Bladder microvascular endothelial cell (primary cell): Measurements from ENCODE around the gene TMEM120A. TPM values are rescaled to one million over a fixed set of nuclear protein-coding genes. Genes with fewer than 3 reads are reported as not detected.

Experiments
- total RNA-seq: library from RNA; depleted of rRNA; stranded (reverse); fragments of >200 nt; gene quantifications from 2 replicates; pipeline ENCODE4 v1.2.3, GENCODE V29; 2014

TMEM120A gene
- total RNA-seq = 15.2 and 137 TPM in 2 replicates

DNA sequence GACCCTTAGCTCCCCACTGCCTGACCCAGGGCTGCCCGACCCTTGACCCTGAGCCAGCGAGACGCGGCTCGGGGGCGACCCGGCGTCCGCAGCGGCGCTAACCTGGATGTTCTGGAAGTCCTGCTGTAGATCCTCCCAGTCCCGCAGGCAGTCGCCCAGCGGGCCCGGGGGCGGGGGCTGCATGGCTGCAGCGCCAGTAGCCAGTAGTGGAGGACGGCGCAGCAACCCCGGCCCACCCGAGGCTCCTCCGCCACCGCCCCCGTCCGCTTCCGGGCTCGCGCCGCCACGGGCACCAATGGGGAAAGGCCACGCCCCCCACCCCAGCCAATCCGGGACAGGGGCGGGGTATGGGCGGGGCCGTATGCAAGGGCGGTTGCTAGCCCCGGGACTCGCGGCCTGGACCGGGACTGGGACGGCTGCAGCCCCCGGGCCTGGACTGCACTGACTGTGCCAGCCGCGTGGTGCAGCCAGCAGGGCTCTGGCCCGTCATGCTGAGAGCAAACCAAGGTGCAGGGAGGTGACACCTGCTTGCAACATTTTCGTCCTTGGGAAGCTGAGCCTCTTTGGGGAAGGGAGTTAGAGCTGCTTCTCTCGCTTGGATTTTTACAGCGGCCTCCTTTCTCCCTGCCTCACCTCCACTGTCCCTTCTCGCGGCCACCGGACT is at the start of gene TMEM120A:
TMEM120A (minus strand) TSS at position 208 of the 664 bp plus-strand sequence; CDS start at position 183, 25 bp downstream.

Other genes with a start within 250 kb of the TMEM120A start
- gene CCL26, start 222.4 kb downstream of the TMEM120A start, total RNA-seq = not detected in 2 replicates
- gene CCL24, start 180.8 kb downstream of the TMEM120A start, total RNA-seq = not detected in 2 replicates
- 9.7 and 14.2 TPM in 2 replicates for gene RHBDD2, start 115.6 kb downstream of the TMEM120A start, total RNA-seq
- 59.4 and 85.5 TPM in 2 replicates for gene POR, start 79.4 kb downstream of the TMEM120A start, total RNA-seq
- gene STYXL1, start 53.4 kb upstream of the TMEM120A start, total RNA-seq = 27.5 and 44.0 TPM in 2 replicates
- 33.8 and 62.2 TPM in 2 replicates for gene MDH2, start 53.5 kb upstream of the TMEM120A start, total RNA-seq
- gene SRRM3, start 207.3 kb upstream of the TMEM120A start, total RNA-seq = 0.49 and 2.5 TPM in 2 replicates